ENCODE results near the gene MYOG. TPM values are rescaled to one million over a fixed set of nuclear protein-coding genes. Genes with fewer than 3 reads are reported as not detected.

Gene MYOG
- total RNA-seq, 1 donor: not detected

- no peak for TF ChIP-seq CTCF (IDR thresholded peaks at IDR 0.05; ENCODE audit: insufficient read depth, low read length)
- no peak overlapping the region for H3K4me3 ChIP-seq (ENCODE audit: low read depth, low read length)
- peak; percentile 34 for DNase-seq (ENCODE audit: low read depth)
Observed at GRCh38 chr1:203124546-203125317, 38.9 kb upstream of the MYOG start.

GRCh38 chr1:203124011-203124410 lies 38.2 kb upstream of the MYOG start:
- no peak for TF ChIP-seq CTCF (IDR thresholded peaks at IDR 0.05; ENCODE audit: insufficient read depth, low read length)
- no peak for DNase-seq (ENCODE audit: low read depth)
- no peak overlapping the region for H3K4me3 ChIP-seq (ENCODE audit: low read depth, low read length)

GRCh38 chr1:203122159-203122558 lies 36.3 kb upstream of the MYOG start:
- H3K4me3 ChIP-seq (ENCODE audit: low read depth, low read length): no peak overlapping the region
- no peak for DNase-seq (ENCODE audit: low read depth)
- TF ChIP-seq CTCF (IDR thresholded peaks at IDR 0.05; ENCODE audit: insufficient read depth, low read length): no peak

- no peak overlapping the region for H3K4me3 ChIP-seq (ENCODE audit: low read depth, low read length)
- no peak for DNase-seq (ENCODE audit: low read depth)
- TF ChIP-seq CTCF (IDR thresholded peaks at IDR 0.05; ENCODE audit: insufficient read depth, low read length): no peak
Observed at GRCh38 chr1:203121186-203122015, 35.6 kb upstream of the MYOG start.

GRCh38 chr1:203120325-203121153 lies 34.7 kb upstream of the MYOG start:
- no peak for TF ChIP-seq CTCF (IDR thresholded peaks at IDR 0.05; ENCODE audit: insufficient read depth, low read length)
- no peak overlapping the region for H3K4me3 ChIP-seq (ENCODE audit: low read depth, low read length)
- no peak for DNase-seq (ENCODE audit: low read depth)

Measured in fibroblast of the aortic adventitia (primary cell).